Measurements from ENCODE around the gene NIPBL.

NIPBL gene

GRCh38 chr5:36894954-36895353 lies 18.4 kb downstream of the NIPBL start:
- TF ChIP-seq RAD21 (IDR thresholded peaks at IDR 0.05; ENCODE audit: low read depth): no peak
- TF ChIP-seq TEAD4 (IDR thresholded peaks at IDR 0.05): no peak
- no peak for TF ChIP-seq TAF1 (IDR thresholded peaks at IDR 0.05; ENCODE audit: low read depth)
- TF ChIP-seq EP300 (IDR thresholded peaks at IDR 0.05; ENCODE audit: borderline replicate concordance): no peak
- no peak for TF ChIP-seq FOXM1 (IDR thresholded peaks at IDR 0.05; ENCODE audit: borderline replicate concordance, low read depth)
- TF ChIP-seq, protein P1, sequence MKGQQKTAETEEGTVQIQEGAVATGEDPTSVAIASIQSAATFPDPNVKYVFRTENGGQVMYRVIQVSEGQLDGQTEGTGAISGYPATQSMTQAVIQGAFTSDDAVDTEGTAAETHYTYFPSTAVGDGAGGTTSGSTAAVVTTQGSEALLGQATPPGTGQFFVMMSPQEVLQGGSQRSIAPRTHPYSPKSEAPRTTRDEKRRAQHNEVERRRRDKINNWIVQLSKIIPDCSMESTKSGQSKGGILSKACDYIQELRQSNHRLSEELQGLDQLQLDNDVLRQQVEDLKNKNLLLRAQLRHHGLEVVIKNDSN (IDR thresholded peaks at IDR 0.05): no peak
- TF ChIP-seq EGR1 (IDR thresholded peaks at IDR 0.05): no peak
- TF ChIP-seq TCF12 (IDR thresholded peaks at IDR 0.05; ENCODE audit: low read depth): no peak
- TF ChIP-seq MAX (IDR thresholded peaks at IDR 0.05): no peak
- no peak for TF ChIP-seq ZBTB7A (IDR thresholded peaks at IDR 0.05; ENCODE audit: low read depth)
- TF ChIP-seq CEBPB (IDR thresholded peaks at IDR 0.05): no peak
- TF ChIP-seq, protein P2, sequence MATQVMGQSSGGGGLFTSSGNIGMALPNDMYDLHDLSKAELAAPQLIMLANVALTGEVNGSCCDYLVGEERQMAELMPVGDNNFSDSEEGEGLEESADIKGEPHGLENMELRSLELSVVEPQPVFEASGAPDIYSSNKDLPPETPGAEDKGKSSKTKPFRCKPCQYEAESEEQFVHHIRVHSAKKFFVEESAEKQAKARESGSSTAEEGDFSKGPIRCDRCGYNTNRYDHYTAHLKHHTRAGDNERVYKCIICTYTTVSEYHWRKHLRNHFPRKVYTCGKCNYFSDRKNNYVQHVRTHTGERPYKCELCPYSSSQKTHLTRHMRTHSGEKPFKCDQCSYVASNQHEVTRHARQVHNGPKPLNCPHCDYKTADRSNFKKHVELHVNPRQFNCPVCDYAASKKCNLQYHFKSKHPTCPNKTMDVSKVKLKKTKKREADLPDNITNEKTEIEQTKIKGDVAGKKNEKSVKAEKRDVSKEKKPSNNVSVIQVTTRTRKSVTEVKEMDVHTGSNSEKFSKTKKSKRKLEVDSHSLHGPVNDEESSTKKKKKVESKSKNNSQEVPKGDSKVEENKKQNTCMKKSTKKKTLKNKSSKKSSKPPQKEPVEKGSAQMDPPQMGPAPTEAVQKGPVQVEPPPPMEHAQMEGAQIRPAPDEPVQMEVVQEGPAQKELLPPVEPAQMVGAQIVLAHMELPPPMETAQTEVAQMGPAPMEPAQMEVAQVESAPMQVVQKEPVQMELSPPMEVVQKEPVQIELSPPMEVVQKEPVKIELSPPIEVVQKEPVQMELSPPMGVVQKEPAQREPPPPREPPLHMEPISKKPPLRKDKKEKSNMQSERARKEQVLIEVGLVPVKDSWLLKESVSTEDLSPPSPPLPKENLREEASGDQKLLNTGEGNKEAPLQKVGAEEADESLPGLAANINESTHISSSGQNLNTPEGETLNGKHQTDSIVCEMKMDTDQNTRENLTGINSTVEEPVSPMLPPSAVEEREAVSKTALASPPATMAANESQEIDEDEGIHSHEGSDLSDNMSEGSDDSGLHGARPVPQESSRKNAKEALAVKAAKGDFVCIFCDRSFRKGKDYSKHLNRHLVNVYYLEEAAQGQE (IDR thresholded peaks at IDR 0.05; ENCODE audit: low read depth): no peak
- no peak for TF ChIP-seq YY1 (IDR thresholded peaks at IDR 0.05; ENCODE audit: low read depth)
- no peak for TF ChIP-seq CREB1 (IDR thresholded peaks at IDR 0.05; ENCODE audit: low read depth)
- no peak for TF ChIP-seq NFIC (IDR thresholded peaks at IDR 0.05)

- TF ChIP-seq YY1 (IDR thresholded peaks at IDR 0.05; ENCODE audit: low read depth) (no peak), RAD21 (IDR thresholded peaks at IDR 0.05; ENCODE audit: low read depth) (no peak), EGR1 (IDR thresholded peaks at IDR 0.05) (no peak), CEBPB (IDR thresholded peaks at IDR 0.05) (no peak), TAF1 (IDR thresholded peaks at IDR 0.05; ENCODE audit: low read depth) (no peak), TEAD4 (IDR thresholded peaks at IDR 0.05) (no peak), TCF12 (IDR thresholded peaks at IDR 0.05; ENCODE audit: low read depth) (no peak), ZBTB7A (IDR thresholded peaks at IDR 0.05; ENCODE audit: low read depth) (no peak), FOXM1 (IDR thresholded peaks at IDR 0.05; ENCODE audit: borderline replicate concordance, low read depth) (no peak), NFIC (IDR thresholded peaks at IDR 0.05) (no peak), CREB1 (IDR thresholded peaks at IDR 0.05; ENCODE audit: low read depth) (no peak), EP300 (IDR thresholded peaks at IDR 0.05; ENCODE audit: borderline replicate concordance) (no peak), MAX (IDR thresholded peaks at IDR 0.05) (no peak)
- TF ChIP-seq, protein P1 (IDR thresholded peaks at IDR 0.05): no peak
- TF ChIP-seq, protein P2 (IDR thresholded peaks at IDR 0.05; ENCODE audit: low read depth): no peak
These were observed 19.9 kb downstream of the NIPBL start for GRCh38 chr5:36896476-36896875.

DNA sequence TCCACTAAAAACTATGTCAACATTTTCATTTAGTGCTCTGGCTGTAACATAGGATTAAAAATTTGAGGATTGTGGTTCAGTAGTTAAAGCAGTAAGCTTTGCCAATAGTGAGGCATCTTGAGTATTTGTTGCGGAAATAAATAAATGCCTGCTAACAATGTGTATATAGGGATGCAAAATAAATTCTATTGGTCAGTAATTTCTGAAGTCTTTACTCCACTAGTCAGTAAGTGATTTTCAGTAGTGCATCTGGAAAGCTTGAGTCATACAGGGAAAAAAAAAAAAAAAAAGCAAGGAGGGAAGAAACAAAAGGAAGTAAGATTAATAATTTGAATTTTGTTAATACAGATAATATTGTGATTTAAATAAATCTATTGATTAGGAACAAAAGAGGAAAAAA lies 21.0 kb downstream of the NIPBL start:
- TF ChIP-seq RAD21 (IDR thresholded peaks at IDR 0.05; ENCODE audit: low read depth) (no peak), ZBTB7A (IDR thresholded peaks at IDR 0.05; ENCODE audit: low read depth) (no peak), TEAD4 (IDR thresholded peaks at IDR 0.05) (no peak), FOXM1 (IDR thresholded peaks at IDR 0.05; ENCODE audit: borderline replicate concordance, low read depth) (no peak), NFIC (IDR thresholded peaks at IDR 0.05) (no peak), CEBPB (IDR thresholded peaks at IDR 0.05) (no peak), TAF1 (IDR thresholded peaks at IDR 0.05; ENCODE audit: low read depth) (no peak), MAX (IDR thresholded peaks at IDR 0.05) (no peak), YY1 (IDR thresholded peaks at IDR 0.05; ENCODE audit: low read depth) (no peak)

GRCh38 chr5:36899860-36900259 lies 23.3 kb downstream of the NIPBL start:
- TF ChIP-seq TCF12 (IDR thresholded peaks at IDR 0.05; ENCODE audit: low read depth) (no peak), EGR1 (IDR thresholded peaks at IDR 0.05) (no peak), FOXM1 (IDR thresholded peaks at IDR 0.05; ENCODE audit: borderline replicate concordance, low read depth) (no peak), CEBPB (IDR thresholded peaks at IDR 0.05) (no peak), CREB1 (IDR thresholded peaks at IDR 0.05; ENCODE audit: low read depth) (no peak), NFIC (IDR thresholded peaks at IDR 0.05) (no peak), EP300 (IDR thresholded peaks at IDR 0.05; ENCODE audit: borderline replicate concordance) (no peak), MAX (IDR thresholded peaks at IDR 0.05) (no peak), RAD21 (IDR thresholded peaks at IDR 0.05; ENCODE audit: low read depth) (no peak), TEAD4 (IDR thresholded peaks at IDR 0.05) (no peak), ZBTB7A (IDR thresholded peaks at IDR 0.05; ENCODE audit: low read depth) (no peak), YY1 (IDR thresholded peaks at IDR 0.05; ENCODE audit: low read depth) (no peak), TAF1 (IDR thresholded peaks at IDR 0.05; ENCODE audit: low read depth) (no peak)
- TF ChIP-seq, protein P2 (IDR thresholded peaks at IDR 0.05; ENCODE audit: low read depth): no peak
- TF ChIP-seq, protein P1 (IDR thresholded peaks at IDR 0.05): no peak
